GM21576 (cell line): ENCODE measurements around the gene CLEC5A.
"Not testable (repeated sequence)": the region's sequence is repeated elsewhere in the genome, so short reads cannot be mapped to it uniquely, and the experiment has no call there.

Experiments
- ATAC-seq: cut with Tn5 transposase; IDR thresholded peaks from one replicate; pipeline ENCODE4 v1.9.1; 2021; ENCODE audit warnings: mild to moderate bottlenecking, moderate library complexity; ENCODE audit not compliant: unreplicated experiment

The CLEC5A gene

GRCh38 chr7:141946796-141947195, at the start of gene CLEC5A:
TSS of gene CLEC5A (minus strand) at chr7:141946974. CDS start at chr7:141946292, 682 bp downstream.
- no peak for ATAC-seq

DNA sequence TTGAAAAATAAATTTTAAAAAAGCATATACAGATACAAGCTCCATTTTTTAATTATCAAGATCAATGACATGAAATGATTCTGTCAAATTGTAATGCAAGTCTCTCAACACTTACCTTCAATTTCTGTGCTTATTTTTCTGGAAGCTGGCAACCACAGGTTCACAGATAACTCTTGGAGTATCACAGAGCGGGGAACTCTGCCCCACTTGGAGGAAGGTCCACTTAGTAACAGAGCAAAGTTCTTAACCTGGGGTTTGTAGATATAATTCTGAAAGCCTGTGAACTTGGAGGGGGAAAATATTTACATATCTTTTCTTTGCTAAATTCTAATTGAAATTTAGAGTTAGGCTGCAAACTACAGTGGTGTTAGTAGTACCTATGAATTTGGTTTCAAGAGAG, 46.6 kb upstream of the CLEC5A start:
- ATAC-seq: no peak

- no peak for ATAC-seq
Observed at GRCh38 chr7:141992688-141993087, 45.9 kb upstream of the CLEC5A start.

- ATAC-seq: no peak
Observed at GRCh38 chr7:141992156-141992555, 45.4 kb upstream of the CLEC5A start.

DNA sequence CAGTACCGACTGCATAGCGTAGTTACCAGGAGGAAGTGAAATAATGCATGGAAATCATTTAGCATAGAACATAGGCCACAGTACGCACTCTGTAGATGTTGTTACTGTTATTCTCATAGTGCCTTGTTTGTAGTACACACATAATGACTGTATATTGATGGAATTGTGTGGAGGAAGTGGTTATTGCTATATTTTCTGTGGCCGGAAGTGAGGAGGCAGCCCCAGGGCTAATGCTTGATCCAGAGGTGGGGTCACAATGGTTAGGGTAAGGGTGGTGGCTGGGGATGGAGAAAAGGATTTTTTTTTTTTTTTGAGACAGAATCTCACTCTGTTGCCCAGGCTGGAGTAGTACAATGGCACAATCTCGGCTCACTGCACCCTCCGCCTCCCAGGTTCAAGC, 44.4 kb upstream of the CLEC5A start:
- no peak for ATAC-seq

DNA sequence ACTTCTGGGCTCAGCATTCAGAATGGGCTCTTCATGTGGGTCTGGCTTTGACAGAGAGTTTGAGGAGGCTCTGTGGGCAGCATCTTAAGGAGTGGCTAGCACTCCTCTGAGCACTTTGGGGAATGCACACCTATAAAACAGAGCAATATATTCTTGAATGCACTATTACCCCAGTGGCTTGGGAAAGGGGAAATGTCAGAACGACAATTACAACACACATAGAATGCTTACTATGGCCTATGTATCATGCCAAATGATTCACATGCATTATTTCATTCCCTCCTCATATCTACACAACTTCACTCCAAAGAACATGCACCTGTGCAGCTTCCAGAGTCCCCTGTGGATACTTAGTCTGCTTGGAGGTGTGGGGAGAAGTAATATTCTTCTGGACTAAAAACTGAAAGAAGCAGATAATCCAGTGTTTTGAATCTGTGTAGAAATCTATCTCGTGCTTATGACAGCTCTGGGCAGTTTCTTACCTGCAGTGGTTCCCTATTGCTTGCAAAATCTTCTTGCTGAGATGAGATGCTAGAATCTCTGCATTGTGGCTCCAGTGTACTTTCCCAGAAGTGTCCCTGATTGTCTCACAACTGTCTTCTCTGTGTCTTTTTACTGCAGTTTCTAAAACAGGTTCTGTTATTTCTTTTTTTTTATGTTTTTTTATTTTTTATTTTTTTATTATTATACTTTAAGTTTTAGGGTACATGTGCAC, 43.4 kb upstream of the CLEC5A start:
- no peak for ATAC-seq

DNA sequence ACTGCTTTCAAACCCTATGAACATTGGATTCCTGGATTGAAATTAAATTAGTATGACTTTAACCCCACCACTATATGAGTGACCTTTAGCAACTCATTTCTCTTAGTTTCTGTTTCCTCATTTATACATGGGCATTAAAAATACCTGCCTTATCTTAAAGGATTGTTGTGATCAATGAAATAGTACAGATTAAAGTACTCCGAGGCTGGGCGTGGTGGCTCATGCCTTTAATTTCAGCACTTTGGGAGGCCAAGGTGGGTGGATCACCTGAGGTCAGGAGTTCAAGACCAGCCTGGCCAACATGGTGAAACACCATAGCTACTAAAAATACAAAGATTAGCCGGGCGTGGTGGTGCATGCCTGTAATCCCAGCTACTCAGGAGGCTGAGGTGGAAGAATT, 41.0 kb upstream of the CLEC5A start:
- not testable (repeated sequence) for ATAC-seq

GRCh38 chr7:141986923-141987322, 40.1 kb upstream of the CLEC5A start:
- ATAC-seq: no peak

DNA sequence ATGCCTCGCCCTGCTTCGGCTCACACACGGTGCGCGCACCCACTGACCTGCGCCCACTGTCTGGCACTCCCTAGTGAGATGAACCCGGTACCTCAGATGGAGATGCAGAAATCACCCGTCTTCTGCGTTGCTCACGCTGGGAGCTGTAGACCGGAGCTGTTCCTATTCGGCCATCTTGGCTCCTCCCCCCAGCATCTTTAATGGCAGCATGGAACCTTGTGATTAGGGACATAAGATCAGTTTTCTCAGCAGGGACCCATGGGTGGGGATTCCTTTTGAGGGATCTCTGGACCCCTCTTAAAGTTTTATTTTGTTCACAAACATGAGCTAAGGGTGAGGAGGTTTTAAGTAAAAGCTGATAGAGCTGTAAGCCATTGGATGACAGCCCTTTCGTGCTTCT, 39.2 kb upstream of the CLEC5A start:
- ATAC-seq: not testable (repeated sequence)

DNA sequence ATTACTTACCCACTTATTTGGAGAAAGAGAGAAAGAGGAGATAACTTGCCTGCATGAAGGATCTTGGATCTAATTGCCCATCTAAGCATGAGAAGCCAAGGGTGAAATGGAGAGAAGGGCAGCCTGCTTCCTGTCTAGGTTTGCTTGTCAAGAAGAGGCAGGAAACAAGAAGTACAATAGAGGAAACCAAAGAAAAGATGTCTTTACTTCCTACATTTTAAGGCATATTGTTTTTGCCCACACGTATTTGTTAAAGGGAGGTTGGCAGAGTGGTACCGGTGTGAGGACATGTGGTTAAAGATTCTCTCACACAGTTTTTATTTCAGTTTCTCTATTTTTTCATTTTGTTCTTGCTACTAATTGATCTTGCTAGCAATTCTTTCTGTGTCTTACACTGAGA, 32.8 kb upstream of the CLEC5A start:
- ATAC-seq: no peak

DNA sequence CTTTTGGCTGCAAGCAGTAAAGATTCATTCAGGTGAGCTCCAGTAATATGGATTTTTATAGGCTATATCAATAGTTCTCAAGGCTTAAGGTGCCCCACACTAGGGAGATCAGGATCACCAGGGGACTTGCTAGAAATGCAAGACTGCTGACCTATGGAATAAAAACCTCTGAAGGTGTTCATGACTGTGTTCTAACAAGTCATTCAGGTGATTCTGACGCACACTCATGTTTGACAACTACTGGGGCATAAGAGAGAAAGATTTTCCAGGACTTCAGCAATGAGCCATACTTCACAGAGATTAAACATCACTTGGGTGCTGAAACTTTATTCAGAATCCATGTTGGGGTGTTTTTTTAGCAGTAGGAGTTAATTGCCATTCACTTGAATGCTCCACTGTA, 31.6 kb upstream of the CLEC5A start:
- ATAC-seq: no peak

GRCh38 chr7:141976524-141977245, 29.9 kb upstream of the CLEC5A start:
- no peak for ATAC-seq

DNA sequence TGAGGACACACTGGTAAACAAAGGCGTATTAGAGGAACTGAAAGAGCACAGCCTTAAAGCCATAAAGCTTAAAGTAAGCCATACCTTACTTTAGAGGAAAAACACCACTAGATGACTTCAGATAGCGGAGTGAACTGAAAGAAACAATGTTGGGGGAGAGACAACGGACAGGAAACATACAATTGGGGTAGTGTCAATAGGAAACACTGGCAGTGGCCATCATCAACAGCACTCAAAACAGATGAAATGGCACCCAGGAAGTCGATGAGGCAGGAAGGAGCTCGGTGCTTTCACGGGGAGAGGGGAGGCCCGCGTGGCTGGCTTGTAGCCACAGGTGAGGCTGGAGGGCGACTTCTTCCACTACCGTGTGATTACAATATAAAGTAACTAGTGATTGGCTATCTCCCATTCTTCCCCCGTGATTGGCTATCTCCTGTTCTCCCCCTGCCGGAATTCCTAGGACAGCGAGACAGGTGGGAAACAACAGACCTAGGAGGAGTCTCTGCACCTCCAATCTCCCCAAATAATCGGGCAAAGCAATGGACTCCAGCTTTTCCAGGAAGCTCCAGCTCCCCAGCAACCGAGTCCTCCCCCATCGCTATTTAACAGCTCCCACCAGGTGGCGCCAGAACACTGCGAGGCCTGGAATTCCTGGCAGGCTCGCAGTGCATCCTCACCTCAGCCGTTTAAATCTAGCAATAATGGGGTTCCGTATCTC, 29.2 kb upstream of the CLEC5A start:
- ATAC-seq: peak; percentile 77

GRCh38 chr7:141974831-141975230, 28.1 kb upstream of the CLEC5A start:
- ATAC-seq: no peak

DNA sequence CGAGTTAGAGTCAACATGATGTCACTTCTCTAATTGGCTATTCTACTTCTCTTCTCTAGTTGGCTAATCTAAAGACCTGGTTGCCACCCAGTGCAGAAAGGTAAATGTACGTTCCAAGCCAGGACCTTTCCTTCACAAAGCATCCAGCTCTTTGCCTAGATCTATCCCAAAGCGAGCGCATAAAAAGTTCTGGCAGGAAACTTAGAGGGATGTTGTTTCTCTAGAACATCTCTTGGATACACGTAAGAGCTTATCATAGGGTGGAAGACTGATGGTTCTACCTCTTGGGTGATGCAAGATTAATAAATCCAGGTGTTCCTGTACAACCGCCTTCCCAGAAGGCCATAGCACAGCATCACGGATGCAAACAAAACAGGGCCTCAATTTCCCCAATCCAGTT, 26.9 kb upstream of the CLEC5A start, which contains the start of gene TAS2R38:
Gene TAS2R38 (minus strand): TSS at position 101 of the 400 bp plus-strand sequence. CDS start 84 bp downstream, at position 17.
- ATAC-seq: no peak

- peak; percentile 96 for ATAC-seq
Observed at GRCh38 chr7:141960687-141961422, 14.1 kb upstream of the CLEC5A start.

DNA sequence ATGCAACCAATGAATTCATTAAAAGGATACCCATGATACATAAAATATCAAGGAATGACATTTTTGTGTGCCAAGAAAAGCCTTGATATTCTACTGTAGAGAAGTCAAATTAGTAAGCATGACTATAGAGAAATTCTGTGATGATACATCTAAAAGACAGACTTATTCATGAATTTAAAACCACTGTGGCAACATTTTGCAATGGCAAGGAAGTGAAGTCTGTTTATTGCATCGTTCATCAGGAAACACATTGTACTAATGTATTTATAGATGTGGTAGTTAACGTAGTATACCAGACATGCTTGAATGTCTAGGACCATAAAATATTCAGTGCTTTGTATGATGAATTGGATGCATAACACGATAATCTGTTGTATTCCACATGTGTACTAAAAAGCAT, 9.3 kb upstream of the CLEC5A start:
- ATAC-seq: no peak

- no peak for ATAC-seq
Observed at GRCh38 chr7:141954334-141954733, 7.6 kb upstream of the CLEC5A start.

- ATAC-seq: no peak
Observed at GRCh38 chr7:141952461-141952860, 5.7 kb upstream of the CLEC5A start.

- ATAC-seq: no peak
Observed at GRCh38 chr7:141950806-141951205, 4.0 kb upstream of the CLEC5A start.

DNA sequence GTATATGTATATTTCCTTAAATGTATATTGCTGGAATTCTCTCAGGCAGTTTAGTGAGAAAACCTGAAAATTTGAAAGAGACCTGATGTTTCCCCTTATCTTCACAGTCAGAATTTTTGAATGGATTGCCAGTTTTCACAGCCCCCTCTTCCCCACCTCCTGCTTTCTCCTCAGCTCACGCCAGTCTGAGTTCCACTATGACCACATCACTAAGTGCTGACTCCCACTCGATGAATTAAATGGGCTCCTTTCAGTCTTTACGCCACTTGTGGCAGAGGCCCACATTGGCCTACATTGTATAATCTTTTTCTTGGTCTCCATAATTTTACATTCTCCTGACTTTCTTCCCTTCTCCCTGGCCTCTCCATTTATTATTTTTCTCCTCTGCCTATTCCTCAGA, 3.1 kb upstream of the CLEC5A start:
- no peak for ATAC-seq
